Left ventricle myocardium superior (tissue), 1 donor: ENCODE data around the gene KLK3. TPM values are rescaled to one million over a fixed set of nuclear protein-coding genes. Genes with fewer than 3 reads are reported as not detected.

Experiments
- ATAC-seq: fragments of 200-7000 bp; cut with Tn5 transposase; one replicate; pipeline ENCODE4 v1.9.1; 2020; ENCODE audit warnings: mild to moderate bottlenecking, moderate library complexity
- DNase-seq: peaks from one replicate; pipeline ENCODE4 v3.0.0-alpha.2; 2020
- intact Hi-C: fragments of 100-400 bp; cut with micrococcal nuclease; formaldehyde crosslinking; loops from one replicate; pipeline ENCODE4 v1.11.0; 2022
- total RNA-seq: library from RNA; stranded (reverse); fragmentation: NEBNext Ultra II Directional; extraction: Animal tissue kit (Norgen Biotek cat#: 25700); gene quantifications from one replicate; pipeline ENCODE4 v1.2.1, GENCODE V29; 2021
- donor health status: DM: no; HTN: yes; CAD: no; lungs with severe emphysema.

Gene KLK3
- total RNA-seq, 1 donor from 2014 or later = not detected

- no peak for ATAC-seq
- intact Hi-C loops = no loop called here
- DNase-seq = no peak
Observed at GRCh38 chr19:50829801-50830200, 24.9 kb upstream of the KLK3 start.

- intact Hi-C loops = no loop called here
- ATAC-seq = no peak
- no peak for DNase-seq
Observed at GRCh38 chr19:50830266-50831025, 24.3 kb upstream of the KLK3 start.

GRCh38 chr19:50831026-50831396, 23.7 kb upstream of the KLK3 start:
- ATAC-seq (no peak), DNase-seq (no peak)
- intact Hi-C loops = no loop called here

GRCh38 chr19:50832666-50833065, 22.0 kb upstream of the KLK3 start:
- intact Hi-C loops = no loop called here

GRCh38 chr19:50833117-50833801, 21.5 kb upstream of the KLK3 start, which contains the start of gene KLK15:
TSS of gene KLK15 (minus strand) at chr19:50833574. CDS start at chr19:50831492, 2,082 bp downstream.
- no peak for DNase-seq
- ATAC-seq = no peak
- intact Hi-C loops = no loop called here

More at GRCh38 chr19:50832666-50833065, 22.0 kb upstream of the KLK3 start:
- ATAC-seq (no peak), DNase-seq (no peak)

GRCh38 chr19:50833802-50834167, 20.9 kb upstream of the KLK3 start:
- no peak for DNase-seq
- no peak for ATAC-seq
- intact Hi-C loops = no loop called here

GRCh38 chr19:50835103-50835784, 19.5 kb upstream of the KLK3 start:
- intact Hi-C loops = no loop called here
- DNase-seq (no peak), ATAC-seq (peak; percentile 23)

GRCh38 chr19:50835785-50836542, 18.8 kb upstream of the KLK3 start:
- DNase-seq (peak; percentile 80), ATAC-seq (peak; percentile 95)
- intact Hi-C loops = no loop called here

- intact Hi-C loops = no loop called here
- DNase-seq = no peak
- no peak for ATAC-seq
Observed at GRCh38 chr19:50836543-50837195, 18.0 kb upstream of the KLK3 start.

- ATAC-seq (no peak), DNase-seq (no peak)
- intact Hi-C loops = no loop called here
Observed at GRCh38 chr19:50837300-50837699, 17.4 kb upstream of the KLK3 start.

GRCh38 chr19:50838239-50838638, 16.5 kb upstream of the KLK3 start:
- DNase-seq (no peak), ATAC-seq (no peak)
- intact Hi-C loops = no loop called here

GRCh38 chr19:50839712-50840655, 14.7 kb upstream of the KLK3 start:
- DNase-seq (no peak), ATAC-seq (no peak)
- intact Hi-C loops = no loop called here

- no peak for DNase-seq
- intact Hi-C loops = no loop called here
- ATAC-seq = no peak
Observed at GRCh38 chr19:50842130-50842529, 12.6 kb upstream of the KLK3 start.

- ATAC-seq (no peak), DNase-seq (no peak)
- intact Hi-C loops = no loop called here
Observed at GRCh38 chr19:50843205-50843604, 11.5 kb upstream of the KLK3 start.

- intact Hi-C loops = no loop called here
- DNase-seq (no peak), ATAC-seq (no peak)
Observed at GRCh38 chr19:50843701-50844221, 11.0 kb upstream of the KLK3 start.

GRCh38 chr19:50844296-50844935, 10.3 kb upstream of the KLK3 start:
- ATAC-seq (no peak), DNase-seq (no peak)
- intact Hi-C loops = no loop called here

- intact Hi-C loops = no loop called here
- DNase-seq (no peak), ATAC-seq (no peak)
Observed at GRCh38 chr19:50850738-50851137, 4.0 kb upstream of the KLK3 start.
